NB4 (cell line): ENCODE measurements around the gene FOXD4L3.
"Not testable (repeated sequence)": the region's sequence is repeated elsewhere in the genome, so short reads cannot be mapped to it uniquely, and the experiment has no call there.

Experiments used
- MYC ChIP-seq: IDR thresholded peaks from 2 replicates; pipeline ENCODE4 v1.6.1; 2011; ENCODE audit warnings: low read depth, low read length
- POLR2A ChIP-seq: IDR thresholded peaks from 2 replicates; pipeline ENCODE4 v1.6.1; 2011; ENCODE audit warnings: mild to moderate bottlenecking; ENCODE audit not compliant: insufficient read length; ENCODE audit errors: extremely low read depth

DNA sequence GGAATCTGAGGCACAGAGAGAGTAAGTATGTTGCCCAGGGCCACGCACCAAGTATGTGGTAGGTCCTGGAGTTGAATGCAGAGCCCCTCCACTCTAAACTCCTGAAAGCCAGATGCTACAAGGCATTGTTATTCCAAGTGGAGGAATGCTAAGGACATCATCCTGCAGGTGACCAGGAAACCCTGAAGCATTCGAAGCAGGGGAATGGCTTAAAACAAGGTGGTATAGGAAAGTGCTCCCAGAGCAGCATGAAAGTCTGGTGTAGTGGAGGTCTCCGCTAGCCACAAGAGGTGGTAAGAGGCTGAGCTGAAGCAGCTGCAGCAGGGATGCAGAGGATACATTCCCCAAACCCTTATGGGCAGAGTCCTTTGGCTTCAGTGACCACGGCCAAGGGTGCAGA lies 26.4 kb downstream of the FOXD4L3 start:
- TF ChIP-seq MYC, POLR2A: not testable (repeated sequence)
